GM21723 (cell line): ENCODE results near the gene BNC2.

Experiments used
- ATAC-seq: cut with Tn5 transposase; IDR thresholded peaks from one replicate; pipeline ENCODE4 v1.9.1; 2021; ENCODE audit warnings: mild to moderate bottlenecking, moderate library complexity; ENCODE audit not compliant: unreplicated experiment

The BNC2 gene

GRCh38 chr9:16431666-16432392 lies 438.6 kb downstream of the BNC2 start:
- no peak for ATAC-seq

- ATAC-seq = no peak
These were observed 440.8 kb downstream of the BNC2 start for GRCh38 chr9:16429671-16430070.

GRCh38 chr9:16427873-16428427 lies 442.5 kb downstream of the BNC2 start:
- no peak for ATAC-seq

GRCh38 chr9:16426716-16427115 lies 443.8 kb downstream of the BNC2 start:
- no peak for ATAC-seq

- ATAC-seq = no peak
These were observed 444.8 kb downstream of the BNC2 start for GRCh38 chr9:16425562-16426231.

- ATAC-seq = no peak
These were observed 448.4 kb downstream of the BNC2 start for GRCh38 chr9:16422114-16422513.

- ATAC-seq = no peak
These were observed 448.9 kb downstream of the BNC2 start for GRCh38 chr9:16421532-16421931.

- no peak for ATAC-seq
These were observed 451.3 kb downstream of the BNC2 start for GRCh38 chr9:16419124-16419523.

GRCh38 chr9:16418721-16419120 lies 451.7 kb downstream of the BNC2 start:
- no peak for ATAC-seq

- ATAC-seq = no peak
These were observed 452.7 kb downstream of the BNC2 start for GRCh38 chr9:16417749-16418148.

- no peak for ATAC-seq
These were observed 453.3 kb downstream of the BNC2 start for GRCh38 chr9:16417161-16417560.

- ATAC-seq = no peak
These were observed 456.0 kb downstream of the BNC2 start for GRCh38 chr9:16414451-16414850.

- ATAC-seq = no peak
These were observed 456.9 kb downstream of the BNC2 start for GRCh38 chr9:16413509-16414016.

- no peak for ATAC-seq
These were observed 457.7 kb downstream of the BNC2 start for GRCh38 chr9:16412740-16413139.

GRCh38 chr9:16411311-16411710 lies 459.2 kb downstream of the BNC2 start:
- ATAC-seq = no peak

- no peak for ATAC-seq
These were observed 459.7 kb downstream of the BNC2 start for GRCh38 chr9:16410601-16411280.

GRCh38 chr9:16407617-16408016 lies 462.9 kb downstream of the BNC2 start:
- ATAC-seq = no peak

GRCh38 chr9:16406526-16407225 lies 463.8 kb downstream of the BNC2 start:
- no peak for ATAC-seq

- no peak for ATAC-seq
These were observed 465.0 kb downstream of the BNC2 start for GRCh38 chr9:16405421-16405820.

- no peak for ATAC-seq
These were observed 468.8 kb downstream of the BNC2 start for GRCh38 chr9:16401701-16402100.

GRCh38 chr9:16398691-16399090 lies 471.8 kb downstream of the BNC2 start:
- no peak for ATAC-seq
